Measurements from ENCODE around the gene MCTP1. TPM values are rescaled to one million over a fixed set of nuclear protein-coding genes. Genes with fewer than 3 reads are reported as not detected.

MCTP1 gene
- total RNA-seq, 1 experiment from 2014 or later, result 7.5 TPM

DNA sequence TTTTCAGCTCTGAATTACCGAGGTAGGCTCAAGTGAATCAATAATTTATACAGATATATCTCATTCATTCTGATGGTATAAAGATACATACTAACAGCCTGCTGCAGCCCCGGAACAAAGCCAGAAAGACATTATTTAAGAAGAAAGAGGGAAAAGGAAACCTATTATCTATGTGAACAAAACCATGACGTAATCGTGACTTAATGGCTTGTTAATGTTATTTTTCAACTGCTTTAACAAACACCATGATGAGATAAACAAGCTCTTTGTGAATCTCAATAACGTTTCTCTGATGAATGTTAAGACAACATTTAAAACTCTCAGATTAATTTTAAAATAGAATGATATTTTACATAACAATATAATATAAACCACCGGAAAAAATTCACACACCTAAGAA lies 429.4 kb downstream of the MCTP1 start:
- ATAC-seq (no peak), DNase-seq (no peak)
- H3K9me2 ChIP-seq (replicated peaks; ENCODE audit: low read length), result no peaks in the 10 kb centered on the region
- CTCF ChIA-PET, result no interaction called here
- H3K9me3 ChIP-seq (ENCODE audit: low read length), result no peaks in the 10 kb centered on the region
- POLR2A ChIA-PET (ENCODE audit: unreplicated experiment), result no interaction called here
- H3K9ac ChIP-seq (ENCODE audit: low read length), result no peak overlapping the region
- no peak overlapping the region for H3K4me3 ChIP-seq (ENCODE audit: low read length)
- intact Hi-C loops (cut with micrococcal nuclease), result loop anchor here (10.0 kb wide), 1 partner anchor 331 kb away; no protein-coding TSS in a partner anchor
- no peaks in the 10 kb centered on the region for H3K4me1 ChIP-seq (ENCODE audit: insufficient read depth, low read length)
- no TSS peak for BruUV-seq (replicated peaks)
- H3K27me3 ChIP-seq (ENCODE audit: low read length), result no peaks in the 10 kb centered on the region
- no peak overlapping the region for H3K4me2 ChIP-seq (ENCODE audit: low read length)
- H3K36me3 ChIP-seq (ENCODE audit: low read depth, low read length), result no peaks in the 10 kb centered on the region
- H4K20me1 ChIP-seq (ENCODE audit: low read length), result no peaks in the 10 kb centered on the region
- H3F3A ChIP-seq (ENCODE audit: low read length, unreplicated experiment), result no peaks in the 10 kb centered on the region
- no peaks in the 10 kb centered on the region for H3K79me2 ChIP-seq (ENCODE audit: low read length)
- no peak overlapping the region for H2AFZ ChIP-seq (ENCODE audit: low read length)
- H3K27ac ChIP-seq (ENCODE audit: low read length), result no peak overlapping the region
- no peak for TF ChIP-seq EZH2phosphoT487 (IDR thresholded peaks at IDR 0.05; ENCODE audit: borderline replicate concordance, low read length)
- TF ChIP-seq, protein P1, sequence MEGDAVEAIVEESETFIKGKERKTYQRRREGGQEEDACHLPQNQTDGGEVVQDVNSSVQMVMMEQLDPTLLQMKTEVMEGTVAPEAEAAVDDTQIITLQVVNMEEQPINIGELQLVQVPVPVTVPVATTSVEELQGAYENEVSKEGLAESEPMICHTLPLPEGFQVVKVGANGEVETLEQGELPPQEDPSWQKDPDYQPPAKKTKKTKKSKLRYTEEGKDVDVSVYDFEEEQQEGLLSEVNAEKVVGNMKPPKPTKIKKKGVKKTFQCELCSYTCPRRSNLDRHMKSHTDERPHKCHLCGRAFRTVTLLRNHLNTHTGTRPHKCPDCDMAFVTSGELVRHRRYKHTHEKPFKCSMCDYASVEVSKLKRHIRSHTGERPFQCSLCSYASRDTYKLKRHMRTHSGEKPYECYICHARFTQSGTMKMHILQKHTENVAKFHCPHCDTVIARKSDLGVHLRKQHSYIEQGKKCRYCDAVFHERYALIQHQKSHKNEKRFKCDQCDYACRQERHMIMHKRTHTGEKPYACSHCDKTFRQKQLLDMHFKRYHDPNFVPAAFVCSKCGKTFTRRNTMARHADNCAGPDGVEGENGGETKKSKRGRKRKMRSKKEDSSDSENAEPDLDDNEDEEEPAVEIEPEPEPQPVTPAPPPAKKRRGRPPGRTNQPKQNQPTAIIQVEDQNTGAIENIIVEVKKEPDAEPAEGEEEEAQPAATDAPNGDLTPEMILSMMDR (conservative IDR thresholded peaks at IDR 0.05; ENCODE audit: low read depth, low read length), result no peak
- no peak for TF ChIP-seq EZH2 (IDR thresholded peaks at IDR 0.05; ENCODE audit: low read length, unreplicated experiment)

DNA sequence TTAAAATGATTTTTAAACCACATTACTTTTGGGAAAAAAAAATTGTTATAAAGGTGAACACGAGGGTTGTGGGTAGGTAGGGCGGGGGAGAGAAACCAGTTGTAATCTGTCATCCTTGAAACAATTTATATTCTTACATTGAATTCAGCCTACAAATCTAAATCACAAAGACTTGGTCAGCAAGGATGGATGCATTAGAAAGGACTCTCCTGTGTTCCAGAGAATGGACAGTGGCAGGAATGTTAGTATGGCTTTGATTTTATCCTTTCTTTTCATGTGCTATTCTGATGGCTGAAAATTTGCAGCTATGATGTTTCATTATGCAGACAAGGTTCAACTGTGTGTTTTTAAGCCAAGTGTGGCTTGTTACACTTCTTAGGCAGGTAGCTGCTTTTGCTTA lies 431.8 kb downstream of the MCTP1 start:
- intact Hi-C loops (cut with micrococcal nuclease), result loop anchor here (10.0 kb wide), 1 partner anchor 328 kb away; no protein-coding TSS in a partner anchor
- no peak overlapping the region for H2AFZ ChIP-seq (ENCODE audit: low read length)
- BruUV-seq (replicated peaks), result no TSS peak
- TF ChIP-seq EZH2phosphoT487 (IDR thresholded peaks at IDR 0.05; ENCODE audit: borderline replicate concordance, low read length) (no peak), EZH2 (IDR thresholded peaks at IDR 0.05; ENCODE audit: low read length, unreplicated experiment) (no peak)
- TF ChIP-seq, protein P1 (conservative IDR thresholded peaks at IDR 0.05; ENCODE audit: low read depth, low read length), result no peak
- ChIA-PET POLR2A (ENCODE audit: unreplicated experiment) (no interaction called here), CTCF (no interaction called here)
- H3K79me2 ChIP-seq (ENCODE audit: low read length), result no peaks in the 10 kb centered on the region
- no peaks in the 10 kb centered on the region for H3K4me1 ChIP-seq (ENCODE audit: insufficient read depth, low read length)
- H3K27me3 ChIP-seq (ENCODE audit: low read length), result no peaks in the 10 kb centered on the region
- H3K9me2 ChIP-seq (replicated peaks; ENCODE audit: low read length), result no peaks in the 10 kb centered on the region
- H3K9ac ChIP-seq (ENCODE audit: low read length), result no peak overlapping the region
- no peaks in the 10 kb centered on the region for H3K9me3 ChIP-seq (ENCODE audit: low read length)
- H3K4me3 ChIP-seq (ENCODE audit: low read length), result no peak overlapping the region
- no peak overlapping the region for H3K4me2 ChIP-seq (ENCODE audit: low read length)
- DNase-seq (no peak), ATAC-seq (no peak)
- no peaks in the 10 kb centered on the region for H4K20me1 ChIP-seq (ENCODE audit: low read length)
- no peaks in the 10 kb centered on the region for H3K36me3 ChIP-seq (ENCODE audit: low read depth, low read length)
- H3K27ac ChIP-seq (ENCODE audit: low read length), result no peak overlapping the region
- no peaks in the 10 kb centered on the region for H3F3A ChIP-seq (ENCODE audit: low read length, unreplicated experiment)

DNA sequence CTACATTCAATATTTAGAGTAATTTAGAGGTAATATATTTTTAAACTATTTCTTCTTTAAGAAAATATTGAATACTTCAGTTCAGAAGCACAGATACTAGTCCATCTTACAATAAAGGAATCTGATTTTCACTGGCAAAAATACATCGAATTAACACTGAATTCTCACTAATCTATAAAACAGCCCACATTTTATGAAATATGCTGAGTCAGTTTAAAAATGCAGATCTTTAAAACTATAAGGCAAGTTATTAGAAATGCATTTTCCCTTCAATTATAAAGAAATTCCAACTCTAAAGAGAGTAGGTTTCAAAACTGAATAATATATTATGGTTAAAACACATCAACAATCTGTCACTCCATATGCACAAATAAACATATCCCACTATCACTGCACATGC lies 433.9 kb downstream of the MCTP1 start:
- no peak overlapping the region for H3K4me2 ChIP-seq (ENCODE audit: low read length)
- intact Hi-C loops (cut with micrococcal nuclease), result loop anchor here (10.0 kb wide), 1 partner anchor 326 kb away; no protein-coding TSS in a partner anchor
- no TSS peak for BruUV-seq (replicated peaks)

More for the DNA sequence above, 433.9 kb downstream of the MCTP1 start:
- Histone ChIP-seq H3K9me2 (replicated peaks; ENCODE audit: low read length) (no peaks in the 10 kb centered on the region), H3K79me2 (ENCODE audit: low read length) (no peaks in the 10 kb centered on the region), H3F3A (ENCODE audit: low read length, unreplicated experiment) (no peaks in the 10 kb centered on the region), H3K36me3 (ENCODE audit: low read depth, low read length) (no peaks in the 10 kb centered on the region), H3K9me3 (ENCODE audit: low read length) (no peaks in the 10 kb centered on the region), H4K20me1 (ENCODE audit: low read length) (no peaks in the 10 kb centered on the region), H3K27me3 (ENCODE audit: low read length) (no peaks in the 10 kb centered on the region), H3K9ac (ENCODE audit: low read length) (no peak overlapping the region), H3K27ac (ENCODE audit: low read length) (no peak overlapping the region), H2AFZ (ENCODE audit: low read length) (no peak overlapping the region), H3K4me1 (ENCODE audit: insufficient read depth, low read length) (no peaks in the 10 kb centered on the region), H3K4me3 (ENCODE audit: low read length) (no peak overlapping the region)
- ChIA-PET POLR2A (ENCODE audit: unreplicated experiment) (no interaction called here), CTCF (no interaction called here)
- DNase-seq (no peak), ATAC-seq (no peak)
- no peak for TF ChIP-seq EZH2 (IDR thresholded peaks at IDR 0.05; ENCODE audit: low read length, unreplicated experiment)
